Nucleus accumbens (tissue), 56 donors: ENCODE measurements around the gene MYEOV.

ENCODE experiments used
- DNase-seq, 56 donors: peaks; one replicate each; lab custom pipeline; 2025; lab: John Stamatoyannopoulos, UW

MYEOV gene

GRCh38 chr11:69300120-69301060, 6.4 kb downstream of the MYEOV start:
- DNase-seq = no peak

GRCh38 chr11:69301081-69301454, 7.1 kb downstream of the MYEOV start:
- DNase-seq = no peak

GRCh38 chr11:69301455-69302401, 7.8 kb downstream of the MYEOV start:
- no peak for DNase-seq

GRCh38 chr11:69302447-69303020, 8.6 kb downstream of the MYEOV start:
- DNase-seq = no peak

- no peak for DNase-seq
Observed at GRCh38 chr11:69303427-69303826, 9.5 kb downstream of the MYEOV start.

- no peak for DNase-seq
Observed at GRCh38 chr11:69304258-69304657, 10.3 kb downstream of the MYEOV start.

- DNase-seq = no peak
Observed at GRCh38 chr11:69304686-69305085, 10.7 kb downstream of the MYEOV start.

- DNase-seq = no peak
Observed at GRCh38 chr11:69305885-69306540, 12.1 kb downstream of the MYEOV start.

GRCh38 chr11:69306821-69307220, 12.9 kb downstream of the MYEOV start:
- no peak for DNase-seq

- DNase-seq = no peak
Observed at GRCh38 chr11:69307421-69307820, 13.5 kb downstream of the MYEOV start.

- no peak for DNase-seq
Observed at GRCh38 chr11:69307871-69308431, 14.0 kb downstream of the MYEOV start.

GRCh38 chr11:69308491-69308911, 14.5 kb downstream of the MYEOV start:
- no peak for DNase-seq

GRCh38 chr11:69308936-69309615, 15.1 kb downstream of the MYEOV start:
- no peak for DNase-seq

- DNase-seq = no peak
Observed at GRCh38 chr11:69309631-69310280, 15.8 kb downstream of the MYEOV start.

GRCh38 chr11:69310351-69310750, 16.4 kb downstream of the MYEOV start:
- no peak for DNase-seq

GRCh38 chr11:69310934-69311766, 17.2 kb downstream of the MYEOV start:
- DNase-seq = no peak

GRCh38 chr11:69311767-69312385, 17.9 kb downstream of the MYEOV start:
- DNase-seq = no peak
